Measurements from ENCODE around the gene TRERF1.

Gene TRERF1

GRCh38 chr6:42302411-42302810 lies 149.3 kb downstream of the TRERF1 start:
- DNase-seq (ENCODE audit: low read depth) = no peak

- DNase-seq (ENCODE audit: low read depth) = no peak
These were observed 149.7 kb downstream of the TRERF1 start for GRCh38 chr6:42301986-42302385.

- DNase-seq (ENCODE audit: low read depth) = no peak
These were observed 151.0 kb downstream of the TRERF1 start for GRCh38 chr6:42300701-42301100.

- DNase-seq (ENCODE audit: low read depth) = no peak
These were observed 151.5 kb downstream of the TRERF1 start for GRCh38 chr6:42300185-42300584.

- DNase-seq (ENCODE audit: low read depth) = no peak
These were observed 154.1 kb downstream of the TRERF1 start for GRCh38 chr6:42297661-42298060.

- DNase-seq (ENCODE audit: low read depth) = no peak
These were observed 155.1 kb downstream of the TRERF1 start for GRCh38 chr6:42296614-42297013.

- no peak for DNase-seq (ENCODE audit: low read depth)
These were observed 156.0 kb downstream of the TRERF1 start for GRCh38 chr6:42295677-42296076.

- no peak for DNase-seq (ENCODE audit: low read depth)
These were observed 156.5 kb downstream of the TRERF1 start for GRCh38 chr6:42295181-42295580.

- no peak for DNase-seq (ENCODE audit: low read depth)
These were observed 157.0 kb downstream of the TRERF1 start for GRCh38 chr6:42294759-42295158.

GRCh38 chr6:42293386-42293977 lies 158.2 kb downstream of the TRERF1 start:
- DNase-seq (ENCODE audit: low read depth) = no peak

- peak; percentile 25 for DNase-seq (ENCODE audit: low read depth)
These were observed 159.6 kb downstream of the TRERF1 start for GRCh38 chr6:42292004-42292740.

- no peak for DNase-seq (ENCODE audit: low read depth)
These were observed 164.0 kb downstream of the TRERF1 start for GRCh38 chr6:42287756-42288155.

GRCh38 chr6:42281570-42281969 lies 170.2 kb downstream of the TRERF1 start:
- DNase-seq (ENCODE audit: low read depth) = peak; percentile 62

- DNase-seq (ENCODE audit: low read depth) = no peak
These were observed 170.7 kb downstream of the TRERF1 start for GRCh38 chr6:42280966-42281533.

GRCh38 chr6:42279966-42280629 lies 171.6 kb downstream of the TRERF1 start:
- DNase-seq (ENCODE audit: low read depth) = no peak

- peak; percentile 24 for DNase-seq (ENCODE audit: low read depth)
These were observed 172.5 kb downstream of the TRERF1 start for GRCh38 chr6:42279144-42279781.

- peak; percentile 25 for DNase-seq (ENCODE audit: low read depth)
These were observed 173.4 kb downstream of the TRERF1 start for GRCh38 chr6:42278131-42278853.

GRCh38 chr6:42276034-42276890 lies 175.5 kb downstream of the TRERF1 start:
- DNase-seq (ENCODE audit: low read depth) = no peak

- no peak for DNase-seq (ENCODE audit: low read depth)
These were observed 176.2 kb downstream of the TRERF1 start for GRCh38 chr6:42275376-42276033.

- no peak for DNase-seq (ENCODE audit: low read depth)
These were observed 176.8 kb downstream of the TRERF1 start for GRCh38 chr6:42274898-42275297.
